Lower leg skin (tissue), 4 donors: ENCODE measurements around the gene C6orf15. TPM values are rescaled to one million over a fixed set of nuclear protein-coding genes. Genes with fewer than 3 reads are reported as not detected.

ENCODE experiments used
- DNase-seq, 2 donors: peaks; one replicate each; pipeline ENCODE4 v3.0.0-alpha.2; 2019; ENCODE audit warnings: low spot score in 2 of 2
- H3K4me3 ChIP-seq: fragments of 200-600 bp; sonication (generic); 2 replicates; pipeline ENCODE4 v1.5.1; 2017; ENCODE audit warnings: mild to moderate bottlenecking, low read depth; ENCODE audit not compliant: poor library complexity, severe bottlenecking
- POLR2A ChIP-seq, 2 donors: fragments of 450-650 bp; IDR thresholded peaks; one replicate each; pipeline ENCODE4 v1.6.1; 2016 to 2017; ENCODE audit warnings: antibody characterized with exemption in 2 of 2, mild to moderate bottlenecking in 1 of 2, moderate library complexity in 1 of 2
- WGBS, 2 donors: methylation state at CpG; one replicate each; pipeline ENCODE4 v1.1.5; 2018; 5-methylcytosine and 5-hydroxymethylcytosine counted together
- intact Hi-C: fragments of 100-400 bp; cut with DNase I; formaldehyde crosslinking; loops from one replicate; pipeline ENCODE4 v1.15.0; 2023; ENCODE audit warnings: low total_unique reads
- total RNA-seq, 4 donors: library from RNA; depleted of rRNA; stranded (reverse); fragments of >200 nt; gene quantifications; one replicate each; pipeline ENCODE4 v1.1.0, GENCODE V29; 2016
- TF ChIP-seq, protein P1 (sequence below), 3 donors: fragments of 450-650 bp; IDR thresholded peaks; one replicate each; pipeline ENCODE4 v1.5.1; 2016; ENCODE audit warnings: antibody characterized with exemption in 3 of 3, mild to moderate bottlenecking in 3 of 3, moderate library complexity in 2 of 3

C6orf15 gene
- total RNA-seq, 4 donors from 2014 or later = 7.5 to 20.2 (median 15.2) TPM

DNA sequence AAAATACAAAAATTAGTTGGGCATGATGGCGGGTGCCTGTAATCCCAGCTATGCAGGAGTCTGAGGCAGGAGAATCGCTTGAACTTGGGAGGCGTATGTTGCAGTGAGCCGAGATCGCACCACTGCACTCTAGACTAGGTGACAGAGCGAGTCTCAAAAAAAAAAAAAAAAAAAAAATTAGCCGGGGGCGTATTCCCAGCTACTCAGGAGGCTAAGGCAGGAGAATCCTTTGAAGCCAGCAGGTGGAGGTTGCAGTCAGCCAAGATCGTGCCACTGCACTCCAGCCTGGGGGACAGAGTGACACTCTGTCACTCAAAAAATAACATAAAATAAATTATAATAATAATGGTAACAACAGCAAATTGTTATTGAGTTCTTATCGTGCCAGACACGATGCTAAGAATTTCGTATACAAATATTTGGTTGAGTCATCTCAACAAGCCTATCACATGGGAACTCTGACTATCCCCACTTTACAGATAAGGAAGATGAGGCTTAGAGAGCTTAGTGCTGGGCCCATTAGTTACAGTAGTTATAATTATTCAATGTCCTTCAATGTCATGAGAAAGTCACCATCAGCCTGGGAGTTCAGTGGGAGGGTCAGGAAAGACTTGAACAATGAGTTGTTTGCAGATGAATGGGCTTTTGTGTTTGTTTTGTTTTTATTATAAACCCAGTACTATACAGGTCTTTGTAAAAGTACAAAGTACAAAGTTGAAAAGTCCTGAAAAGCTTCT lies 19.4 kb downstream of the C6orf15 start:
- H3K4me3 ChIP-seq = no peak overlapping the region
- intact Hi-C loops = no loop called here
- 82 to 83% methylated on average over 12 of the region's 12 CpGs for whole genome bisulfite sequencing, 2 donors
- TF ChIP-seq POLR2A (IDR thresholded peaks at IDR 0.05) = no peak
- TF ChIP-seq, protein P1, sequence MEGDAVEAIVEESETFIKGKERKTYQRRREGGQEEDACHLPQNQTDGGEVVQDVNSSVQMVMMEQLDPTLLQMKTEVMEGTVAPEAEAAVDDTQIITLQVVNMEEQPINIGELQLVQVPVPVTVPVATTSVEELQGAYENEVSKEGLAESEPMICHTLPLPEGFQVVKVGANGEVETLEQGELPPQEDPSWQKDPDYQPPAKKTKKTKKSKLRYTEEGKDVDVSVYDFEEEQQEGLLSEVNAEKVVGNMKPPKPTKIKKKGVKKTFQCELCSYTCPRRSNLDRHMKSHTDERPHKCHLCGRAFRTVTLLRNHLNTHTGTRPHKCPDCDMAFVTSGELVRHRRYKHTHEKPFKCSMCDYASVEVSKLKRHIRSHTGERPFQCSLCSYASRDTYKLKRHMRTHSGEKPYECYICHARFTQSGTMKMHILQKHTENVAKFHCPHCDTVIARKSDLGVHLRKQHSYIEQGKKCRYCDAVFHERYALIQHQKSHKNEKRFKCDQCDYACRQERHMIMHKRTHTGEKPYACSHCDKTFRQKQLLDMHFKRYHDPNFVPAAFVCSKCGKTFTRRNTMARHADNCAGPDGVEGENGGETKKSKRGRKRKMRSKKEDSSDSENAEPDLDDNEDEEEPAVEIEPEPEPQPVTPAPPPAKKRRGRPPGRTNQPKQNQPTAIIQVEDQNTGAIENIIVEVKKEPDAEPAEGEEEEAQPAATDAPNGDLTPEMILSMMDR (IDR thresholded peaks at IDR 0.05) = no peak
- DNase-seq = no peak

DNA sequence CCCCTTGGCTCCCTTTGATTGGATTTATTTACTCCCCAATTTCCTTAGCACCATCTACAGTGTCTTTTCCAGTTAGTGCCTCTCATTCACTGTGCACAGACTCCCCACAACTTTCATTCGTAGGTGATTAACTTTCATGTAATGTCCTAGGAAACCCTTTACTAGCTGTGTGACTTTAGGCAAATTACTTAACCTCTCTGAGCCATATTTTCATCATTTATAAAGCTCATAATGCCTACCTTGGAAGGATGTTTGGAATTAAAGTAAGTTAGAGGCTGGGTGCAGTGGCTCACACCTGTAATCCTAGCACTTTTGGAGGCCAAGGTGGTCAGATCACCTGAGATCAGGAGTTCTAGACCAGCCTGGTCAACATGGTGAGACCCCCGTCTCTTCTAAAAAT lies 20.1 kb downstream of the C6orf15 start:
- TF ChIP-seq, protein P1 (IDR thresholded peaks at IDR 0.05) = no peak
- TF ChIP-seq POLR2A (IDR thresholded peaks at IDR 0.05) = no peak
- H3K4me3 ChIP-seq = no peak overlapping the region
- intact Hi-C loops = no loop called here
- WGBS, 2 donors = 85 to 92% methylated on average over 2 of the region's 2 CpGs
- DNase-seq = no peak

DNA sequence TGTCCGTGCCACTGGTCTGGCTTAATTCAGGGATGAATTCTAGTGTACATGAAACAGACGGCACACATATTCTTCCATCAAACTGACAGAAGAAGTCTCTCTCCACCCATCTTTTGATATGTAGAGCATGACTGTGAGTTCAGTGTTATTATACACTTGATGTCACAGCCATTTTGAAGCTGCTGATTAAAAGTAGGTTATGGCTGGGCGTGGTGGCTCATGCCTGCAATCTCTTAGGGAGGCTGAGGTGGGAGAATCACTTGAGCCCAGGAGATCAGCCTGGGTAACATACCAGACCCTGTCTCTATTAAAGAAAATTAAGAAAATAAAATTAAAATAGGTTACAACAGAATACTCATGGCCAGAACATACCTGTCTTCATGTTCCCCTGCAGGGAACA lies 20.7 kb downstream of the C6orf15 start:
- no peak for DNase-seq
- TF ChIP-seq POLR2A (IDR thresholded peaks at IDR 0.05) = no peak
- TF ChIP-seq, protein P1 (IDR thresholded peaks at IDR 0.05) = no peak
- 40 to 58% methylated on average over 3 of the region's 3 CpGs for WGBS, 2 donors
- intact Hi-C loops = no loop called here
- H3K4me3 ChIP-seq = no peak overlapping the region

DNA sequence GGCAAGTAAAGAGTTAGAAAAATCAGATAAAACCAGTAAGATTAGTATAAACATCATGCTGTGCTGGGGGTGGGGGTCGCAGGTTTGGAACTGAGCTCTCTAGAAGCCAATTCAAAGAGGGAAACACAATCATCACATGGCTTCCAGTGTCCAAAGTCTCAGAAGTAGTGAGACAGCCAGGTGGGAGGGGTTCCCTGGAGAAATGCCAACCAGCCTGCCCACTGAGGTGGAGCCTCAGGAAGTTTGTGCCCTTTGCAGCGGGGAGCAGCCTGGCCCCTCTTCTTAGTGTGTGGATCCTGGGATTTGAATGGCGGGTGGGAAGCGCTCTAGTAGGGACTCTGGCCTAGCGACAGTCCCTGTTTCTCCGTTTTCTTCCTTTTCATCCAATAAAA lies 21.4 kb downstream of the C6orf15 start:
- WGBS, 2 donors = 81 to 90% methylated on average over 6 of the region's 6 CpGs
- intact Hi-C loops = no loop called here
- no peak overlapping the region for H3K4me3 ChIP-seq
- no peak for DNase-seq
- no peak for TF ChIP-seq POLR2A (IDR thresholded peaks at IDR 0.05)
- TF ChIP-seq, protein P1 (IDR thresholded peaks at IDR 0.05) = no peak

DNA sequence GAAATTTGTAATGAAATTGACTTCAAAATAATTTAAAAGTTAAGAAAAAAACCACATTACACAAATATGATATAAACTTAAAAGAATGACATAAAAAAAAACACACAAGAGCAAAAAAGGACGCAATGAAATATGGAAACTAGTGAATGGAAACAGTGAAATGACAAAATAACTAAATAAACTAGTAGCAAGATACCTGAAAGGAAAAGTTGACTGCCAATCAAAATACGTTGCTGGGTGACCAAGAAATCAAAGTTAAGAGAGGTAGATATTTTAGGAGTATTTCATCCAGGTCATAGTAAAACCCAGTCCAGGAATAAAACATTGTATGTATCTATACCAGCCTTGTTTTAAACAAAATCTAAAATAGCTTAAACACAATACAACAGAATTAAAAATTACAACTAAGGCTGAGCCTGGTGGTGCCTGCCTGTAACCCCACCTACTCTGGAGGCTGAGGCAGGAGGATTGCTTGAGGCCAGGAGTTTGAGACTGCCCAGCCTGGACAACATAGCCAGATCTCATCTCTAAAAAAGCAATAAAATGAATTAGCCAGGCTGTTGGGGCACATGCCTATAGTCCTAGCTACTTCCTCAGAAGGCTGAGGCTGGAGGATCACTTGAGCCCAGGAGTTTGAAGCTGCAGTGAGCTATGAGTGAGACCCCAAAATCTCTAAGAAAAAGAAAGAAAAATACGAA lies 22.0 kb downstream of the C6orf15 start:
- TF ChIP-seq, protein P1 (IDR thresholded peaks at IDR 0.05) = no peak
- no peak for TF ChIP-seq POLR2A (IDR thresholded peaks at IDR 0.05)
- no peak for DNase-seq
- intact Hi-C loops = no loop called here
- H3K4me3 ChIP-seq = no peak overlapping the region
- WGBS, 2 donors = 85 to 93% methylated on average over 3 of the region's 3 CpGs
